ENCODE results near the gene GPR137B. TPM values are rescaled to one million over a fixed set of nuclear protein-coding genes. Genes with fewer than 3 reads are reported as not detected.

Gene GPR137B
- total RNA-seq, 6 experiments from 2014 or later, result 4.3 to 22.2 (median 7.6) TPM

- no peak for ATAC-seq
- H3K27me3 ChIP-seq, result no peaks in the 10 kb centered on the region
- WGBS (ENCODE audit: insufficient coverage, low coverage, low lambda C conversion rate, missing lambda C conversion rate), result no CpG with 5 or more reads among the region's 1 CpG
- no peaks in the 10 kb centered on the region for H3K36me3 ChIP-seq
- DNase-seq, result no peak
- H3K27ac ChIP-seq, result no peak overlapping the region
- TF ChIP-seq POLR2A (IDR thresholded peaks at IDR 0.05) (no peak), CTCF (IDR thresholded peaks at IDR 0.05) (no peak)
- H3K4me1 ChIP-seq, result no peaks in the 10 kb centered on the region
- peaks cover 0 to 6% (median 4%) of the 10 kb centered on the region in 4 donors for H3K9me3 ChIP-seq
- intact Hi-C loops (cut with DNase I), result no loop called here
- no peak overlapping the region for H3K4me3 ChIP-seq
These were observed 59.4 kb downstream of the GPR137B start for GRCh38 chr1:236201786-236202185.

GRCh38 chr1:236204039-236204438 is 61.7 kb downstream of the GPR137B start:
- no peak for TF ChIP-seq POLR2A (IDR thresholded peaks at IDR 0.05)
- no peak for TF ChIP-seq CTCF (IDR thresholded peaks at IDR 0.05)
- Histone ChIP-seq H3K27ac (no peak overlapping the region), H3K4me1 (no peaks in the 10 kb centered on the region), H3K36me3 (no peaks in the 10 kb centered on the region), H3K4me3 (no peak overlapping the region), H3K9me3 (peaks cover 0 to 6% (median 4%) of the 10 kb centered on the region in 4 donors), H3K27me3 (no peaks in the 10 kb centered on the region)
- no peak for DNase-seq
- intact Hi-C loops (cut with DNase I), result no loop called here
- no peak for ATAC-seq
- WGBS (ENCODE audit: insufficient coverage, low coverage, low lambda C conversion rate, missing lambda C conversion rate), result 100% methylated on average over 1 of the region's 1 CpG

DNA sequence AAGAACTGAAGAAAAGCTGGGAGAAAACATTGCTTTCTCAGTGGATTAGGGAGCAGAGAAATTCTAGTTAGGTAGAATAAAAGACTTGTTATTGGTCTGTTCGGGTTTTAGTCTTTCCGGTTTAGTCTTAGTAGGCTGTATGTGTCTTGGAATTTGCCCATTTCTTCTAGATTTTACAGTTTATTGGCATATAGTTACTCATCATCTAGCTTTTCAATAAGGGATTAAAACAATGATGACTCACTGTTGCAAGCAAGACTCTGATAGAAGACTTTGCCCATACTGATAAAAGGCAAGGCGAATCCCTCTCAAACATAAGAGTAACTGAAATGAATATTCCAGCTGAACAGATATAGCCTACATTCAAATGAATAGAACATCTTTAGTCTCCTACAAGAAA is 62.3 kb downstream of the GPR137B start:
- no peak overlapping the region for H3K4me3 ChIP-seq
- no peaks in the 10 kb centered on the region for H3K4me1 ChIP-seq
- H3K36me3 ChIP-seq, result no peaks in the 10 kb centered on the region
- DNase-seq (no peak), ATAC-seq (no peak)
- 100% methylated on average over 3 of the region's 3 CpGs for WGBS (ENCODE audit: insufficient coverage, low coverage, low lambda C conversion rate, missing lambda C conversion rate)
- H3K9me3 ChIP-seq, result peaks cover 0 to 6% (median 4%) of the 10 kb centered on the region in 4 donors
- intact Hi-C loops (cut with DNase I), result no loop called here
- H3K27me3 ChIP-seq, result no peaks in the 10 kb centered on the region
- TF ChIP-seq POLR2A (IDR thresholded peaks at IDR 0.05) (no peak), CTCF (IDR thresholded peaks at IDR 0.05) (no peak)
- no peak overlapping the region for H3K27ac ChIP-seq

GRCh38 chr1:236206548-236206947 is 64.2 kb downstream of the GPR137B start:
- 50% methylated on average over 4 of the region's 4 CpGs for WGBS (ENCODE audit: insufficient coverage, low coverage, low lambda C conversion rate, missing lambda C conversion rate)
- DNase-seq, result peak in 1 of 3 donors; percentile 53
- no peak for TF ChIP-seq POLR2A (IDR thresholded peaks at IDR 0.05)
- no peak for TF ChIP-seq CTCF (IDR thresholded peaks at IDR 0.05)
- intact Hi-C loops (cut with DNase I), result no loop called here
- Histone ChIP-seq H3K27me3 (no peaks in the 10 kb centered on the region), H3K9me3 (peaks cover 0 to 4% (median 1%) of the 10 kb centered on the region in 4 donors), H3K36me3 (no peaks in the 10 kb centered on the region), H3K4me1 (no peaks in the 10 kb centered on the region), H3K27ac (no peak overlapping the region), H3K4me3 (no peak overlapping the region)
- ATAC-seq, result peak; percentile 73 to 88 (median 82)

DNA sequence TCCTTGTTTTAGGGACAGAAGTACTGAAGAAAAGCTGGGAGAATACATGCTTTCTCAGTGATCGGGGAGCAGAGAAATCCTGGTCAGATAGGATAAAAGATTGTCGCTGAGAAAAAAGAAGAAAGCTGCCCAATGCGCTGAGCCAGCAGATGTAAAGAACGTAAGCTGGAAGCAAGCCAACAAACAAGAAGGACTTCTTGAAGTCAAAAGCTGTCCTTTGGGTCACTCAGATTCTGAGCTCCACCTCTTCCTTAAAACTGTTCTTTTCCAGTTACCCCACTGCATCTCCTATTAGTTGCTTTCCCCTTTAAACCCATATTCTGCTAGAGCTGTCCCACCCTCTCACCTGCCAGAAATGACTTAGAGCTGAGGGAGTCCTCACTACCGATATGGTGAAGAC is 64.8 kb downstream of the GPR137B start:
- H3K27ac ChIP-seq, result no peak overlapping the region
- H3K36me3 ChIP-seq, result no peaks in the 10 kb centered on the region
- ATAC-seq (peak; percentile 40 to 64 (median 44)), DNase-seq (no peak)
- no peaks in the 10 kb centered on the region for H3K4me1 ChIP-seq
- TF ChIP-seq CTCF (IDR thresholded peaks at IDR 0.05) (no peak), POLR2A (IDR thresholded peaks at IDR 0.05) (no peak)
- intact Hi-C loops (cut with DNase I), result no loop called here
- no peaks in the 10 kb centered on the region for H3K27me3 ChIP-seq
- no peak overlapping the region for H3K4me3 ChIP-seq
- H3K9me3 ChIP-seq, result peaks cover 0 to 4% (median 0%) of the 10 kb centered on the region in 4 donors
- 53% methylated on average over 5 of the region's 5 CpGs for WGBS (ENCODE audit: insufficient coverage, low coverage, low lambda C conversion rate, missing lambda C conversion rate)

Data from right lobe of liver (tissue), 6 donors.